ENCODE results near the gene GNB2. TPM values are rescaled to one million over a fixed set of nuclear protein-coding genes. Genes with fewer than 3 reads are reported as not detected.
A peak's percentile ranks its signal among the peaks of the same experiment; 100 is the strongest.

The GNB2 gene
- total and polyA plus RNA-seq, 4 experiments from 2014 or later = 48.3 to 144 (median 99.2) TPM

GRCh38 chr7:100673942-100674410 is 436 bp downstream of the GNB2 start:
- H3K27ac ChIP-seq (ENCODE audit: low read depth, low read length) = peak overlapping the region; percentile 92
- peak in 2 of 5 donors; percentile 39 to 58 for DNase-seq
- peaks cover 0 to 1% of the 10 kb centered on the region in 2 donors for H3K27me3 Mint-ChIP-seq
- intact Hi-C loops (cut with micrococcal nuclease) = loop anchor here (1.0 to 2.0 kb wide), 9 partner anchors 17 to 245 kb away; partner anchors contain the start of genes FBXO24, LRCH4, MEPCE and MOSPD3
- H3K27ac Mint-ChIP-seq = peak overlapping the region; percentile 96 to 99 (median 97)
- H3K9me3 Mint-ChIP-seq = peaks cover 0 to 4% (median 0%) of the 10 kb centered on the region in 8 donors
- H3K9me3 ChIP-seq (ENCODE audit: control insufficient read depth in 1 of 2, low read length in 2 of 2) = no peaks in the 10 kb centered on the region
- peaks cover 30% of the 10 kb centered on the region for H3K4me1 ChIP-seq (ENCODE audit: insufficient read depth, low read length)
- H3K36me3 Mint-ChIP-seq = peaks cover 3 to 35% of the 10 kb centered on the region in 2 donors
- ChIA-PET CTCF (ENCODE audit: partially characterized antibody) (interaction anchor here (0.6 to 9.9 kb wide), 4 partner anchors 18 to 239 kb away, joined by 3 to 88 read pairs (median 4); partner anchors contain the start of gene POP7), POLR2A (ENCODE audit: partially characterized antibody) (interaction anchor here (0.7 to 10.8 kb wide), 17 partner anchors 9 to 245 kb away, joined by 3 to 125 read pairs (median 6); partner anchors contain the start of genes AGFG2, FBXO24, GIGYF1 and LRCH4)
- H3K4me3 ChIP-seq (ENCODE audit: low read length in 2 of 2) = peak overlapping the region; percentile 80 to 91
- peaks cover 24% of the 10 kb centered on the region for H3K36me3 ChIP-seq (ENCODE audit: insufficient read depth, low read length)
- H3K4me1 Mint-ChIP-seq = peaks cover 3 to 34% (median 15%) of the 10 kb centered on the region in 4 donors
- H3K27me3 ChIP-seq (ENCODE audit: insufficient read depth, low read length) = no peaks in the 10 kb centered on the region
- H3K4me3 Mint-ChIP-seq = peak overlapping the region; percentile 94 to 99 (median 96)

- Mint-ChIP-seq H3K4me3 (peak overlapping the region; percentile 94 to 99 (median 96)), H3K9me3 (peaks cover 0 to 4% (median 0%) of the 10 kb centered on the region in 8 donors), H3K36me3 (peaks cover 3 to 41% of the 10 kb centered on the region in 2 donors), H3K4me1 (peaks cover 5 to 40% (median 18%) of the 10 kb centered on the region in 4 donors), H3K27me3 (peaks cover 0 to 1% of the 10 kb centered on the region in 2 donors), H3K27ac (peak overlapping the region; percentile 96 to 99 (median 97))
- Histone ChIP-seq H3K4me1 (ENCODE audit: insufficient read depth, low read length) (peaks cover 30% of the 10 kb centered on the region), H3K27ac (ENCODE audit: low read depth, low read length) (peak overlapping the region; percentile 92), H3K9me3 (ENCODE audit: control insufficient read depth in 1 of 2, low read length in 2 of 2) (no peaks in the 10 kb centered on the region), H3K36me3 (ENCODE audit: insufficient read depth, low read length) (peaks cover 29% of the 10 kb centered on the region), H3K4me3 (ENCODE audit: low read length in 2 of 2) (peak overlapping the region; percentile 80 to 91), H3K27me3 (ENCODE audit: insufficient read depth, low read length) (no peaks in the 10 kb centered on the region)
- intact Hi-C loops (cut with micrococcal nuclease) = no loop called here
- CTCF ChIA-PET (ENCODE audit: partially characterized antibody) = interaction anchor here (0.6 to 9.9 kb wide), 4 partner anchors 17 to 239 kb away, joined by 3 to 88 read pairs (median 4); partner anchors contain the start of gene POP7
- DNase-seq = peak in 4 of 5 donors; percentile 43 to 55 (median 47)
- POLR2A ChIA-PET (ENCODE audit: partially characterized antibody) = interaction anchor here (0.7 to 10.8 kb wide), 18 partner anchors 8 to 245 kb away, joined by 3 to 125 read pairs (median 6); partner anchors contain the start of genes AGFG2, FBXO24, GIGYF1 and LRCH4
These were observed 1.0 kb downstream of the GNB2 start for GRCh38 chr7:100674411-100675104.

GRCh38 chr7:100675105-100675451 is 1.5 kb downstream of the GNB2 start:
- DNase-seq = no peak
- H3K9me3 ChIP-seq (ENCODE audit: control insufficient read depth in 1 of 2, low read length in 2 of 2) = no peaks in the 10 kb centered on the region
- H3K36me3 ChIP-seq (ENCODE audit: insufficient read depth, low read length) = peaks cover 31% of the 10 kb centered on the region
- peaks cover 6 to 43% of the 10 kb centered on the region in 2 donors for H3K36me3 Mint-ChIP-seq
- H3K27ac Mint-ChIP-seq = peak overlapping the region in 6 of 7 donors; percentile 95 to 98 (median 96)
- H3K27ac ChIP-seq (ENCODE audit: low read depth, low read length) = peak overlapping the region; percentile 92
- H3K4me3 ChIP-seq (ENCODE audit: low read length in 2 of 2) = peak overlapping the region; percentile 80 to 91
- H3K4me1 Mint-ChIP-seq = peaks cover 5 to 45% (median 21%) of the 10 kb centered on the region in 4 donors
- no peaks in the 10 kb centered on the region for H3K27me3 ChIP-seq (ENCODE audit: insufficient read depth, low read length)
- ChIA-PET POLR2A (ENCODE audit: partially characterized antibody) (interaction anchor here (0.7 to 10.8 kb wide), 22 partner anchors 8 to 246 kb away, joined by 3 to 125 read pairs (median 7); partner anchors contain the start of genes AGFG2, FBXO24, GIGYF1 and LRCH4), CTCF (ENCODE audit: partially characterized antibody) (interaction anchor here (1.3 to 9.9 kb wide), 3 partner anchors 16 to 42 kb away, joined by 3 to 88 read pairs (median 4); partner anchors contain the start of gene POP7)
- intact Hi-C loops (cut with micrococcal nuclease) = no loop called here
- H3K27me3 Mint-ChIP-seq = peaks cover 0 to 1% of the 10 kb centered on the region in 2 donors
- H3K4me1 ChIP-seq (ENCODE audit: insufficient read depth, low read length) = peaks cover 32% of the 10 kb centered on the region
- H3K9me3 Mint-ChIP-seq = peaks cover 0 to 4% (median 0%) of the 10 kb centered on the region in 8 donors
- H3K4me3 Mint-ChIP-seq = peak overlapping the region in 7 of 8 donors; percentile 94 to 99 (median 96)

- peak overlapping the region; percentile 89 to 97 (median 92) for H3K4me3 Mint-ChIP-seq
- H3K9me3 Mint-ChIP-seq = peaks cover 0 to 4% (median 0%) of the 10 kb centered on the region in 8 donors
- peak overlapping the region; percentile 92 for H3K27ac ChIP-seq (ENCODE audit: low read depth, low read length)
- intact Hi-C loops (cut with micrococcal nuclease) = no loop called here
- no peaks in the 10 kb centered on the region for H3K9me3 ChIP-seq (ENCODE audit: control insufficient read depth in 1 of 2, low read length in 2 of 2)
- ChIA-PET CTCF (ENCODE audit: partially characterized antibody) (interaction anchor here (1.0 to 9.9 kb wide), 5 partner anchors 16 to 63 kb away, joined by 4 to 88 read pairs (median 5); partner anchors contain the start of genes MOSPD3 and POP7), POLR2A (ENCODE audit: partially characterized antibody) (interaction anchor here (0.6 to 10.8 kb wide), 21 partner anchors 13 to 247 kb away, joined by 3 to 125 read pairs (median 5); partner anchors contain the start of genes FBXO24, GIGYF1, LRCH4 and MEPCE)
- H3K27me3 ChIP-seq (ENCODE audit: insufficient read depth, low read length) = no peaks in the 10 kb centered on the region
- H3K36me3 Mint-ChIP-seq = peaks cover 8 to 46% of the 10 kb centered on the region in 2 donors
- peaks cover 31% of the 10 kb centered on the region for H3K36me3 ChIP-seq (ENCODE audit: insufficient read depth, low read length)
- DNase-seq = peak; percentile 87 to 99 (median 92)
- H3K4me3 ChIP-seq (ENCODE audit: low read length in 2 of 2) = peak overlapping the region in 1 of 2 donors; percentile 62
- H3K27ac Mint-ChIP-seq = peak overlapping the region; percentile 93 to 97 (median 95)
- H3K4me1 Mint-ChIP-seq = peaks cover 7 to 52% (median 26%) of the 10 kb centered on the region in 4 donors
- peaks cover 0 to 1% of the 10 kb centered on the region in 2 donors for H3K27me3 Mint-ChIP-seq
- H3K4me1 ChIP-seq (ENCODE audit: insufficient read depth, low read length) = peaks cover 39% of the 10 kb centered on the region
These were observed 2.2 kb downstream of the GNB2 start for GRCh38 chr7:100675581-100676350.

GRCh38 chr7:100676501-100677306 is 3.2 kb downstream of the GNB2 start:
- Histone ChIP-seq H3K4me3 (ENCODE audit: low read length in 2 of 2) (no peak overlapping the region), H3K27ac (ENCODE audit: low read depth, low read length) (peak overlapping the region; percentile 92), H3K27me3 (ENCODE audit: insufficient read depth, low read length) (no peaks in the 10 kb centered on the region), H3K4me1 (ENCODE audit: insufficient read depth, low read length) (peaks cover 48% of the 10 kb centered on the region), H3K9me3 (ENCODE audit: control insufficient read depth in 1 of 2, low read length in 2 of 2) (no peaks in the 10 kb centered on the region), H3K36me3 (ENCODE audit: insufficient read depth, low read length) (peaks cover 31% of the 10 kb centered on the region)
- H3K4me3 Mint-ChIP-seq = peak overlapping the region; percentile 59 to 83 (median 77)
- DNase-seq = peak in 1 of 5 donors; percentile 54
- H3K9me3 Mint-ChIP-seq = peaks cover 0 to 2% (median 0%) of the 10 kb centered on the region in 8 donors
- peaks cover 0 to 1% of the 10 kb centered on the region in 2 donors for H3K27me3 Mint-ChIP-seq
- peak overlapping the region; percentile 91 to 97 (median 95) for H3K27ac Mint-ChIP-seq
- ChIA-PET CTCF (ENCODE audit: partially characterized antibody) (interaction anchor here (0.8 to 9.9 kb wide), 8 partner anchors 12 to 108 kb away, joined by 3 to 88 read pairs (median 4); partner anchors contain the start of genes MOSPD3 and POP7), POLR2A (ENCODE audit: partially characterized antibody) (interaction anchor here (0.6 to 10.8 kb wide), 23 partner anchors 9 to 248 kb away, joined by 3 to 125 read pairs (median 5); partner anchors contain the start of genes FBXO24, GIGYF1, LRCH4 and MEPCE)
- intact Hi-C loops (cut with micrococcal nuclease) = no loop called here
- peaks cover 7 to 53% (median 31%) of the 10 kb centered on the region in 4 donors for H3K4me1 Mint-ChIP-seq
- peaks cover 8 to 49% of the 10 kb centered on the region in 2 donors for H3K36me3 Mint-ChIP-seq
